ENCODE results near the gene ASTN2. TPM values are rescaled to one million over a fixed set of nuclear protein-coding genes. Genes with fewer than 3 reads are reported as not detected.

Gene ASTN2
- total and polyA plus RNA-seq, 9 donors, result 1.8 to 6.4 (median 3.2) TPM

DNA sequence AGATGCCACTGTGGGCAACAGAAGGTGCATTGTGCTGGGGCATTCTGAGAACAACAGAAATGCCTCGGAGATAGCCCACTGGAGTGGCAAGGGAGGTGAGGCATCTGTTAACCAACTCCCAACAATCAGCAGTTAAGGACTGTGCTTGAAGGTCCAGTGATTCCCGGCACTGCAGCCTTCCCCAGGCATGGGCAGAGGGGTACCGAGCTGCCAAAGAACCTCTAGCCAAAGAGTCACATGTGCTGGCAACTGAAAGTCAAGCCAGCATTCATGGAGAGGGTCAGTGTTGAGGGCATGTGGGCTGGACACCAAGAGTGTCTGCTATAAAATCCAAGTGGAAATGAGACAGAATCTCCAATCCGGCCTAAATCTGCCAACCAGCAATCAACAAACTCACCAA lies 149.6 kb downstream of the ASTN2 start:
- no peaks in the 10 kb centered on the region for H3K4me1 ChIP-seq (ENCODE audit: insufficient read depth)
- no peaks in the 10 kb centered on the region for H3K36me3 ChIP-seq
- intact Hi-C loops (cut with DNase I), result no loop called here
- H3K4me3 ChIP-seq, result no peak overlapping the region
- TF ChIP-seq EP300 (IDR thresholded peaks at IDR 0.05) (no peak), POLR2A (IDR thresholded peaks at IDR 0.05) (no peak)
- TF ChIP-seq, protein P1, sequence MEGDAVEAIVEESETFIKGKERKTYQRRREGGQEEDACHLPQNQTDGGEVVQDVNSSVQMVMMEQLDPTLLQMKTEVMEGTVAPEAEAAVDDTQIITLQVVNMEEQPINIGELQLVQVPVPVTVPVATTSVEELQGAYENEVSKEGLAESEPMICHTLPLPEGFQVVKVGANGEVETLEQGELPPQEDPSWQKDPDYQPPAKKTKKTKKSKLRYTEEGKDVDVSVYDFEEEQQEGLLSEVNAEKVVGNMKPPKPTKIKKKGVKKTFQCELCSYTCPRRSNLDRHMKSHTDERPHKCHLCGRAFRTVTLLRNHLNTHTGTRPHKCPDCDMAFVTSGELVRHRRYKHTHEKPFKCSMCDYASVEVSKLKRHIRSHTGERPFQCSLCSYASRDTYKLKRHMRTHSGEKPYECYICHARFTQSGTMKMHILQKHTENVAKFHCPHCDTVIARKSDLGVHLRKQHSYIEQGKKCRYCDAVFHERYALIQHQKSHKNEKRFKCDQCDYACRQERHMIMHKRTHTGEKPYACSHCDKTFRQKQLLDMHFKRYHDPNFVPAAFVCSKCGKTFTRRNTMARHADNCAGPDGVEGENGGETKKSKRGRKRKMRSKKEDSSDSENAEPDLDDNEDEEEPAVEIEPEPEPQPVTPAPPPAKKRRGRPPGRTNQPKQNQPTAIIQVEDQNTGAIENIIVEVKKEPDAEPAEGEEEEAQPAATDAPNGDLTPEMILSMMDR (IDR thresholded peaks at IDR 0.05), result no peak
- no peak overlapping the region for H3K27ac ChIP-seq
- H3K27me3 ChIP-seq, result no peaks in the 10 kb centered on the region
- DNase-seq, result no peak
- H3K9me3 ChIP-seq, result no peaks in the 10 kb centered on the region
- WGBS, 3 donors, result 75 to 84% (median 77%) methylated on average over 4 of the region's 4 CpGs

DNA sequence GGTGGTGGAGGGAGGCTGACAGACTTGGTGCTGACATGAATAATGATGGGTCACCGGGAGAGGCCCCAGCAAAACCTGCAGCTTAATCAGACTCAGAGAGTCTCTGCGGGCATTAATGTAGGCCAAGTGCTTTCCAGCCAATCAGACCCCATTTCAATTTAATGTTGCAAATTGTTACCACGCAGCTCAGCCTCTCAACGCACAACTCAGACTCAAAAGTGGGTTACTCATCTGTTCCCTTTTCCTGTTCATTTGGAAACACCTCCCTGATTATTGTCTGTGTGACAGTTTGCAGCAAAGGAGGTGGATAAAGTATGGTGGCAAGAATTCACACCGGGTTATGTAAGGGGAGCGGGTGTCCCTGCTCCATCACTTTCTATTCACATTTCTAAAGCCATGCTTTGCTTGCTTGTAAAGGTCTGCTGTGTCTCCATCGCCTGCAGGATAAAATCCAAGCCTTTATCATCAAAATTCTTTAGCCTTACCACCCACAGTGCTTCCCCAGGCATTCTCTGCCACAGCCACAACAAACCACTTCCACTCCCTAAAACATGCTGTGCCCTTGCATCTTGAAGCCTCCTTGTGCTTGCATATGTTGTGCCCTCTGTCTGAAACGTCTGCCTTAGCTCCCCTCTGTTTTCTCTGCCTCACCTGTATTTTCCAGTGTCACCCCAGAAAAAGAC lies 156.5 kb downstream of the ASTN2 start:
- intact Hi-C loops (cut with DNase I), result no loop called here
- TF ChIP-seq, protein P1 (IDR thresholded peaks at IDR 0.05), result no peak
- TF ChIP-seq EP300 (IDR thresholded peaks at IDR 0.05) (no peak), POLR2A (IDR thresholded peaks at IDR 0.05) (no peak)
- Histone ChIP-seq H3K4me3 (no peak overlapping the region), H3K27ac (no peak overlapping the region), H3K36me3 (no peaks in the 10 kb centered on the region), H3K4me1 (ENCODE audit: insufficient read depth) (no peaks in the 10 kb centered on the region), H3K27me3 (no peaks in the 10 kb centered on the region), H3K9me3 (no peaks in the 10 kb centered on the region)
- no peak for DNase-seq
- 52 to 58% (median 57%) methylated on average over 8 of the region's 8 CpGs for WGBS, 3 donors

DNA sequence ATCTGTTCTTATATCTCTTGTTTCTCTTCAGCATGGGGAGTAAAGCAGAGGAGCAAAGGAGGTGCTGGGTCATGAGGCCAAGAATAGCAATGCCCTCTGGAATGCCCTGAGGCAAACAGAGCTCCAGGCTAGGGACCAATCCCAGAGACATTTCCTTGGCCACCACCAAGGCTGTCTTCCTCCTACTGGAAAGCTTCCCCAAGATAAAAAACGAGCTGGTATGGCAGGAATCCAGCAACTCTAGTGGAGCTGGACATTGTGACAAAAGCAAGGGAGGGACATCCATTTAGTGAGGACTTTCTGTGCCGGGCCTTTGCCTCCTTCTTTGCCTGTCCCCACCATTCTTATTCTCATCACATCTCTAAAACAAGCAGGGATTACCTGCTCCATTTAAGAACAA lies 161.6 kb downstream of the ASTN2 start:
- Histone ChIP-seq H3K4me3 (no peak overlapping the region), H3K36me3 (no peaks in the 10 kb centered on the region), H3K27me3 (no peaks in the 10 kb centered on the region), H3K9me3 (no peaks in the 10 kb centered on the region), H3K27ac (no peak overlapping the region), H3K4me1 (ENCODE audit: insufficient read depth) (no peaks in the 10 kb centered on the region)
- WGBS, 3 donors, result 38 to 53% (median 49%) methylated on average over 2 of the region's 2 CpGs
- intact Hi-C loops (cut with DNase I), result no loop called here
- no peak for DNase-seq
- TF ChIP-seq POLR2A (IDR thresholded peaks at IDR 0.05) (no peak), EP300 (IDR thresholded peaks at IDR 0.05) (no peak)
- TF ChIP-seq, protein P1 (IDR thresholded peaks at IDR 0.05), result no peak

DNA sequence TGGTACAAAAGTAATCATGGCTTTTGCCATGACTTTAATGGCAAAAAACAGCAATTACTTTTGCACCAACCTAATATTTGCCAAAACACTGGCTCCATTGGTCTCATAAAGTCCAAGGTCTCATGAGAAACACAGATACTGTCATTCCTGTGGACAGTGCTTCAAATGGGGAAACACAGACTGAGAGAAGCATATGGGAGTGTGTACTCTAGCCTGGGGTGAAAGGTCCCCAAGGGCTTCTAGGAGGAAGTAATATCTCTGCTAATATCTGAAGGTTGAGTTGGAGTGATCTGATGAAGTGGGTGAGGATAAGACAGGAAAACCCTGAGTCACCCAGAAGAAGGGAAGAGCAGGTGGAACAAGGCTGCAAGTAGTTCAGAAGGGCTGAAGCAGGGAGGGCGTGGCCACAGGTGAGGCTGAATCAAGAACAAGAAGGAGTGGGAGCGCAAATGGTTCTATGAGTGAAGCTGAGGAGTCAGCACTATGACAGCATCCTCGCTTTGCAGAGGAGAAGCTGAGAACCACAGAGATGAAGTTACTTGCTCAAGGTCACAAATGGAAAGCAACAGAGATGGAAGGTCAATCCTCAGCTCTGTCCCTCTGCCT lies 164.1 kb downstream of the ASTN2 start:
- no peaks in the 10 kb centered on the region for H3K4me1 ChIP-seq (ENCODE audit: insufficient read depth)
- 84 to 92% (median 91%) methylated on average over 3 of the region's 3 CpGs for WGBS, 3 donors

More for the DNA sequence above, 164.1 kb downstream of the ASTN2 start:
- H3K9me3 ChIP-seq, result no peaks in the 10 kb centered on the region
- H3K27ac ChIP-seq, result no peak overlapping the region
- no peak overlapping the region for H3K4me3 ChIP-seq
- TF ChIP-seq EP300 (IDR thresholded peaks at IDR 0.05) (no peak), POLR2A (IDR thresholded peaks at IDR 0.05) (no peak)
- TF ChIP-seq, protein P1 (IDR thresholded peaks at IDR 0.05), result no peak
- no peak for DNase-seq
- H3K27me3 ChIP-seq, result no peaks in the 10 kb centered on the region
- H3K36me3 ChIP-seq, result no peaks in the 10 kb centered on the region
- intact Hi-C loops (cut with DNase I), result no loop called here
